Left lobe of liver (tissue), 2 donors: ENCODE measurements around the gene SMC4. TPM values are rescaled to one million over a fixed set of nuclear protein-coding genes. Genes with fewer than 3 reads are reported as not detected.
"Not testable (repeated sequence)": the region's sequence is repeated elsewhere in the genome, so short reads cannot be mapped to it uniquely, and the experiment has no call there.

Source experiments
- ATAC-seq: fragments of 200-7000 bp; cut with Tn5 transposase; one replicate; pipeline ENCODE4 v1.9.1; 2020; ENCODE audit warnings: mild to moderate bottlenecking, moderate library complexity
- DNase-seq: peaks from one replicate; pipeline ENCODE4 v3.0.0-alpha.2; 2020; ENCODE audit warnings: low spot score
- total RNA-seq: library from RNA; stranded (reverse); gene quantifications from one replicate; pipeline ENCODE4 v1.2.1, GENCODE V29; 2021
- donor health status: DM: no; HTN: no; CAD: no; lungs with moderate emphysema.
- donor health status: DM: no; HTN: yes; CAD: no.

The SMC4 gene
- 12.0 TPM for total RNA-seq

GRCh38 chr3:160399125-160400029, at the start of gene SMC4, which contains the start of gene IFT80:
TSS of gene SMC4 (plus strand) at chr3:160399650. CDS start at chr3:160400827, 1,177 bp downstream.
TSS of gene IFT80 (minus strand) at chr3:160399225. CDS start at chr3:160384600, 14,625 bp downstream.
- DNase-seq (peak; percentile 97), ATAC-seq (peak; percentile 91)

DNA sequence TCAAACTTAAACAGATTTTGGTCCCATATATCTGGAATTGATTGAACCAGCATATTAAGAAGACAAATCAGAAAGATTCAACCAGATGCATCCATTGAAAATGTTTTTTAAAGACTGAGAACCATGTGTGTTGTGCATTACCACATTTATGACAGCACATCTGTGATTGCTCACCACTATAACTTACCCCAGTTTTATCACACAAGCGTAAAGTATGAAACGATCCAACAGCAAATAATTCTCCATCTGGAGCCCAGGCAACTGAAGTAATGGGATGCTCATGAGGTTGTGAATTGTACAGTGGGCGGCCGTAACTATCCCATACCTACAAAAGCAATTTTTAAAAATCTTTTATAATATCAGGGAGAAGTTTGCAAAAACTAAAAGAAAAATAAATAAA, 43.6 kb upstream of the SMC4 start:
- ATAC-seq (no peak), DNase-seq (no peak)

DNA sequence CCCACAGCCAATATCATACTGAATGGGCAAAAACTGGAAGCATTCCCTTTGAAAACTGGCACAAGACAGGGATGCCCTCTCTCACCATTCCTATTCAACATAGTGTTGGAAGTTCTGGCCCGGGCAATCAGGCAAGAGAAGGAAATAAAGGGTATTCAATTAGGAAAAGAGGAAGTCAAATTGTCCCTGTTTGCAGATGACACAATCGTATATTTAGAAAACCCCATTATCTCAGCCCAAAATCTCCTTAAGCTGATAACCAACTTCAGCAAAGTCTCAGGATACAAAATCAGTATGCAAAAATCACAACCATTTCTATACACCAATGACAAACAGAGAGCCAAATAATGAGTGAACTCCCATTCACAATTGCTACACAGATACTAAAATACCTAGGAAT, 36.6 kb upstream of the SMC4 start:
- DNase-seq, ATAC-seq: not testable (repeated sequence)

DNA sequence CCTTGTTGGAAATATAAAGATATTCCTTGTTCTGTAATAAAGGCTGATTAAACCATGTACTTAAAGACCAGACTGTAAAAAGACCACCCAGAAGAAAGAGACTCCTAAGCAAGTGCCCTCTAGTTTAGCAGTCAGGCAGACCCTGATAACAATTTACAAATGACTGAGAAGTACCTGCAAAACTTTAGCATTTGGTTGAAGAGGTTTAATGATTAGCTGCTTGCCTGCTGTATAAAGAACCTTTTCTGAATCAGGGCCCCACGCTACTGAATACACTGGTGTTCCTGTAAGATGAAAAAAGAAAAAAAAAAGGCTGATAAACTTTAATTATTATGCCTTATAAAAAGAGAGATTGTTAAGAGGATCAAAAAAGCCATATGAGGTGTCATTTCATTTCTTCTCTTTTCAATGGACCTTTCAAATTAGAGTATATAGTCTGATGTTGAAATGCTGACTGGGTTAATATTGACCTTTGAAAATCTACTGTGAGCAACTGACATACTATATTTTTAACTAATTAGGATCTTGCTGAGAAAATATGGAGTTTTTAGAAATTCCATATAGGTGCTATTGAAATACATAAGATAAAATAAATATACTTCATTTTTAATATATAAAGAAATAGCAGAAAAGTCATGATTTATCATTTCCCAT, 33.5 kb upstream of the SMC4 start:
- no peak for DNase-seq
- ATAC-seq: peak; percentile 34

DNA sequence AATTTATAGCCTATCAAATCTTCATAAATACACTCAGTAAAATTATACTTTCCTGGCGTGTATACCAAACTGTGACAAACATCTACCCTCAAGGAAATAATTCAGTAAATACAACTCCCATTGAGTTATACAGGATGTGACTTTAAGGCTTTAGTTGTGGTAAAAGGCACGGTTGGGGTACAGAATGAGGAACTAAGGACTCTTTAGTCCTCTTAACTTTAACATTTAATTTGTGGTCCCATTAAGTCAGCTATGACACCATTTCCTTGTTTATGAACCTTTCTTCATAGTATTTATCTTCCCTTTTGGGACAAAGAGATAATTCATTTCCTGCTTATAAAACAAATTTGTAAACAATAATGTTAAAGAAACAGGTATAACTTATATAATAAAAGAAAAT, 30.6 kb upstream of the SMC4 start:
- DNase-seq: no peak
- no peak for ATAC-seq

- DNase-seq (no peak), ATAC-seq (no peak)
Measured at GRCh38 chr3:160369784-160370183, 29.7 kb upstream of the SMC4 start.

GRCh38 chr3:160370987-160371857, 28.2 kb upstream of the SMC4 start:
- no peak for DNase-seq
- no peak for ATAC-seq

- DNase-seq (no peak), ATAC-seq (no peak)
Measured at GRCh38 chr3:160372780-160373179, 26.7 kb upstream of the SMC4 start.

GRCh38 chr3:160373655-160374054, 25.8 kb upstream of the SMC4 start:
- no peak for DNase-seq
- ATAC-seq: no peak

- ATAC-seq (peak; percentile 75), DNase-seq (no peak)
Measured at GRCh38 chr3:160374472-160374871, 25.0 kb upstream of the SMC4 start.

GRCh38 chr3:160374925-160375324, 24.5 kb upstream of the SMC4 start:
- ATAC-seq (peak; percentile 39), DNase-seq (no peak)

DNA sequence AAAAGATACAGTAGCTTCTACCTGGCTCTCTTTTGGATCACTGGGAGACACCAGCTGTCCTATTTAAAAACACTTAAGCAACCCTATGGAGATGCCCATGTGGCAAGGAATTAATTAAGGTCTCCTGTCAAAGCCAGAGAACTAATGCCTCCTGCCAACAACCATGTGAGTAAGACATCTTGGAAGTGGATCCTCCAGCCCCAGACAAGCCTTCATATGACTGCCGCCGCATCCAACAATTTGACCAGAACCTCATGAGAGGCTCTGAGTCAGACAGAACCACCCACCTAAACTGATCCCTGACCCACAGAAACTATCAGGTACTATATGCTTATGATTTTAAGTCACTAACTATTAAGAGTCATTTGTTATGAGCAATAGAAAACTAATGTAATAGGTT, 22.8 kb upstream of the SMC4 start:
- DNase-seq: no peak
- ATAC-seq: no peak

DNA sequence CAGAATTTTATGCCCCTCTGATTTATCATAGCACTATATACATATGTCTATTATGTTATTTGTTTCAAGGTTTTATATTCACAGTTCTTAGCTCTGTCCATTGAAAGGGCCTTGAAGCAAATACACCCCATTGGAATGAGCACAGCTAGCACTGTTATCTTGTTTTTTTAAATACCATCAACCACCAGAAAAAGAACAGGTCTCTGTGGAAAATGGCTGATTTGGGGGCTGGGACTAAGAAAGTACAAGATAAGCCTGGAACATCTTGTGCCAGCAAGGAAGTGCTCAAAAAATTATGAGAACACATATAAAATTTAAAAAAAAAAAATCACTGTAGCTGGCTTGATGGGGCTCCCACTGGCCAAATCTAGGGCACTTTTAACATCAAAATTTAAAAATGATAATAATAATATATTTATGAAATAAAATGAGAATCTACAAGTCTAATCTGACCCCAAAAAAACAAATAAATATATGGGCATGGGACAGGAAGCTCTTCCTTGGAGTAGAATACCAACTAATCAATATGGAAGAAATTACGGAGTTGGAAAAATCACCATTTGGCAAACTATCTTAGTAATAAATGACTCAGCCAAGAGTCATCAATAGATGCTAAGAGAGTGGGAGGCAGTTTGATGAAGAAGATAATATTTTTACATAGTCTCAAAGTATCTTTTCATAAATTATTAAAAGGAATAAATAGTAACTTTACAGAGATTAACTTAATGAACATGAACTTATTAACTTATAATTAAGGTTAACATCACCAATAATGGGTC, 20.9 kb upstream of the SMC4 start:
- ATAC-seq (no peak), DNase-seq (no peak)

DNA sequence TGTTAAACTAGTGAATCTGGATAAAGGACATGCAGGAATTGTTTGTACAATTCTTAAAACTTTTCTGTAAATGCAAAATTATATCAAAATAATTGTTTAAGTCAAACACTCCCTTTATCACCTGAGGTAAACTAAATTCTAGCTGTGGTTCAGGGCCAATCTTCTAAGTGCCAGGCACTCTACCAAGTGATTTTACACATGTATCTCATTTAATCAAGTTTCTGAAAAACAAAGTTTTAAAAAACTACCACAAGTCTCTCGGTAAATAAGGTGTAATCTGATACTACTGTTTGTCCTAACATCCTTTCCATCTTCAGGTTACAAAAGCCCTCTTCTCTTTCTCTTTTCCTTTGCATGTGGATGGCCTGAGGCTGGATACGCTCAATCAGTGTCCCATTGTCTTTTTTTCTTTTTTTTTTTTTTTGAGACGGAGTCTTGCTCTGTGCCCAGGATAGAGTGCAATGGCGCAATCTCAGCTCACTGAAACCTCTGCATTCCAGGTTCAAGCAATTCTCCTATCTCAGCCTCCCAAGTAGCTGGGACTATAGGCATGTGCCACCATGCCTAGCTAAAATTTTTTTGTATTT, 19.7 kb upstream of the SMC4 start:
- no peak for DNase-seq
- no peak for ATAC-seq

DNA sequence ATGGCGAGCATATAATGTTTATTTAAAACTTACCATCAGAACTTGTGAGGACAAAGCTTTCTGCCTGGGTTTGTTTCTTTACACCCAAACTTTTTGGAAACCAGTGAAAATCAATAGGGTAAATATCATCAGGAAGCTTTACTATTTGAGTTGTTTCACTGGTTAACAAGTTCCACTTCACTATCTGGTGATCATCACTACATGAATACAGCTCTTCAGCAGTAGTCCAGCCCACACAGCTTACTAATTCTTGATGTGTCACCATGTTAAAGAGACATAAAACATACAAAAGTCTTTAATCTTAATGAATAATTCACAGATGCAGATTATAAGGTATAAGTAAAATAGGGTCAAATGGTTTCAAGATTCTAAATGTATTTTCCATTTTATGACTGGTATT, 18.0 kb upstream of the SMC4 start:
- ATAC-seq (peak; percentile 26), DNase-seq (no peak)

DNA sequence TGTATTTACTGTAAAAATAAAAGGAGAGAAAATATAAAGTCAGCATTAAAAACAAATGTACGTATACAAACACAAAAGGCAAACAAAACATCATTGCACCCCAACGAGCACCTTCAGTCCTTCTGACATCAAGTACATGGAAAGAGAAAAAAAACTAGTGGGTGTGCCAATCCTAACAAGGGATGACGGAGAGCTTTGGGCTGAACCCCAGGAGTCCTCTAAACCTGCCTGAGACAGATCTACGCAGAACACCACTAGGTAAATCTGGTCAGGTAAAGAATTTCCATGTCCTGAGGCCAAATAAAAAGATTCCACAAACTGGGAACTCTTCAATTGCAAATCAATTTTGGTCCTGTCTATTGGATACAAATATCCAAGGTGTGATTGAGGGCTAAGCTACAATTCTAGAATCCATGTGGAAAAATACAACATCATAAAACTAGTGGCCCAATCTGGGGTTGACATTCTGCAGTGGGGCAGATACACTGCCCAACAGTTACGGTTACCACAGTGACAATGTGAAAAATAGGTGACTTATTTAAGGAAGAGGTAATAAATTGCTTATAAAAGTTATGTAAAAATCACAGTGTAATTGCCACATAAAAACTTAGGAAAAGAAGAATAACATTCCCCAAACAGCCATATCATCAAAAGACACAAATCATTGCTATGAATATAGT, 14.7 kb upstream of the SMC4 start:
- ATAC-seq (no peak), DNase-seq (no peak)

GRCh38 chr3:160390565-160391138, 8.8 kb upstream of the SMC4 start:
- no peak for DNase-seq
- ATAC-seq: no peak

GRCh38 chr3:160392798-160393197, 6.7 kb upstream of the SMC4 start:
- DNase-seq: no peak
- ATAC-seq: no peak

- no peak for DNase-seq
Measured at GRCh38 chr3:160393346-160394008, 6.0 kb upstream of the SMC4 start.

More at GRCh38 chr3:160393346-160394008, 6.0 kb upstream of the SMC4 start:
- no peak for ATAC-seq
